Stimulated activated CD4-positive, alpha-beta T cell treated with anti-CD3 and anti-CD28 coated beads, Interleukin-12 subunit alpha, Interleukin-12 subunit beta, amount 100 ng/mL, for 4 hours (primary cell): ENCODE results near the gene CAMP.
"Not testable (repeated sequence)": the region's sequence is repeated elsewhere in the genome, so short reads cannot be mapped to it uniquely, and the experiment has no call there.

ENCODE experiments used
- DNase-seq: peaks from one replicate; pipeline ENCODE4 v3.0.0-alpha.2; 2020

CAMP gene

DNA sequence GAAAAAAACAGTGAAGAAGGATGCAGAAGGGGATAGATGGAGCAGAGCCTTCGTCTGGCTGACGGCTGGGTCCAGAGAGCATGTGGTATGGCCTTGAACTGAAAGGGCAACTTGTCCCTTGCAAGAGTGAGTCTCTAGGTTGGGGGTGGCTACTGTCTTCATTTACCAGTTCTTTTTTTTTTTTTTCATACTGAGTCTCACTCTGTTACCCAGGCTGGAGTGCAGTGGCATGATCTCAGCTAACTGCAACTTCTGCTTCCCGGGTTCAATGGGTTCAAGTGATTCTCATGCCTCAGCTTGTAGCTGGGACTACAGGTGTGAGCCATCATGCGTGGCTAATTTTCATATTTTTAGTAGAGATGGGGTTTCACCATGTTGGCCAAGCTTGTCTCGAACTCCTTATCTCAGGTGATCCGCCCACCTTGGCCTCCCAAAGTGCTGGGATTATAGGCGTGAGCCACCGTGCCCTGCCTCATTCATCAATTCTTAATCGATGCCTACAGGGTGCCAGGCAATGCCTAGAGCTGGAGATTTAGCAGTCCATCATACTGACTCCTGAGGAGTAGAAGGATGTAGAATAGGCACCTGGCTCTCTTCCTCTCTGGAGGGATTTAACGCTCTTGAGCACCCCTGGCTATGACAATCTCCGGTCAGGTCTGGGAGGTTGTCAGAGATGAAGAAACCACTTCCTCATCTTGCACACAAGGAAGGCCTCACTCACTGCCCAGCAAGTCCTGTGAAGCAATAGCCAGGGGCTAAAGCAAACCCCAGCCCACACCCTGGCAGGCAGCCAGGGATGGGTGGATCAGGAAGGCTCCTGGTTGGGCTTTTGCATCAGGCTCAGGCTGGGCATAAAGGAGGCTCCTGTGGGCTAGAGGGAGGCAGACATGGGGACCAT lies at the start of gene CAMP:
Gene CAMP, plus strand, starts transcription at position 880 of the 898 bp plus-strand sequence. Its CDS starts 17 bp downstream, at position 897.
- no peak for DNase-seq

- DNase-seq, result no peak
These were observed 45.2 kb upstream of the CAMP start for GRCh38 chr3:48178072-48178471.

GRCh38 chr3:48180021-48180420 lies 43.3 kb upstream of the CAMP start:
- no peak for DNase-seq

DNA sequence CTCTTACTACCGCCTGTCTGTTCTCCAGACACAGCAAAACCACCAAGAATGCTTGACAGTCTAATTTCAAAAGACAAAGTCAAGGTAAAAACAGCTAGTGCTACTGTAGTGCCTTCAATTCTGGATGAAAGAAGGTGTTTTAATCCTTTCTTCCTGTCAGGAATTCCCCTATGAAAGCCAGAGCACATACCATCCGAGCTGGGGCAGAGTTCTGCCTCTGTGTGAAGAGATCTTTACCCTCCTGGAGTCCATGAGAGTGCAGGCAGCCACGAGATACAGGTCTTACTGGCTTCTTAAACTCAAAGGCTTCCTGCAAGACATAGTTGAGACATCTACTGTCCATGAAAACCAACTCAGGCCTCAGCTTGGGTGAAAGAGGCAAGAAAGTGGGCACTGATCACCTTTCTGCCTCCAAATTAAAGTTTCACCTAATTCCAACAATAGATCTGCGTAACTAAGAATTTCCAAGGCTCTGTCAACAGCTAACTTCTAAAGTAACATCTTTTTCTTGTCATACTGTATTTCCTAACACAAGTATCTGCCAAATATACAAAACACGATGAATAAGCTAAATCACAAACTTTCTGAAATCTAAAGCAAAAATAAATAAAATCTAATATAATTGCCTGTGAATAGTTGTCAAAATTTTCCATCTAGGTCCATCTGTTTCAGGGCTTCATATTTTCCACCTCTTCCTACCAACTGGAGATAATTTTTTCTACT lies 42.6 kb upstream of the CAMP start:
- DNase-seq, result no peak

DNA sequence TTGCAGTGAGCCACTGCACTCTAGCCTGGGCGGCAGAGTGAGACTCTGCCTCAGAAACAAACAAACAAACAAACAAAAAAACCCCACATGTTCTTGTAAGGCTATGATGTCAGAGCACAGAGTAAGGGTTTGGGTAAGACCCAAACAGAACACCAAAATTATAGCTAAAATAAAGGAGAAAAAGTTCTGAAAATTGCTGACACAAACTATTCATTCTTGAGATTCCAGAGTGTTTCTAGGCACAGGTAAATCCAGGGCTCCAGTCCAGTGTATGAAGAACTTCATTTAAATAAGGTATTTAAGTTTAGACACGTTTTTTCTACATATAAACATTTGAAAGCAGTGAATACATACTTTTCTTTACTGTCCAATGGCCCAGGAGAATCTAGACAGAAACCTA lies 39.0 kb upstream of the CAMP start:
- DNase-seq, result no peak

- DNase-seq, result no peak
These were observed 38.2 kb upstream of the CAMP start for GRCh38 chr3:48185129-48185528.

DNA sequence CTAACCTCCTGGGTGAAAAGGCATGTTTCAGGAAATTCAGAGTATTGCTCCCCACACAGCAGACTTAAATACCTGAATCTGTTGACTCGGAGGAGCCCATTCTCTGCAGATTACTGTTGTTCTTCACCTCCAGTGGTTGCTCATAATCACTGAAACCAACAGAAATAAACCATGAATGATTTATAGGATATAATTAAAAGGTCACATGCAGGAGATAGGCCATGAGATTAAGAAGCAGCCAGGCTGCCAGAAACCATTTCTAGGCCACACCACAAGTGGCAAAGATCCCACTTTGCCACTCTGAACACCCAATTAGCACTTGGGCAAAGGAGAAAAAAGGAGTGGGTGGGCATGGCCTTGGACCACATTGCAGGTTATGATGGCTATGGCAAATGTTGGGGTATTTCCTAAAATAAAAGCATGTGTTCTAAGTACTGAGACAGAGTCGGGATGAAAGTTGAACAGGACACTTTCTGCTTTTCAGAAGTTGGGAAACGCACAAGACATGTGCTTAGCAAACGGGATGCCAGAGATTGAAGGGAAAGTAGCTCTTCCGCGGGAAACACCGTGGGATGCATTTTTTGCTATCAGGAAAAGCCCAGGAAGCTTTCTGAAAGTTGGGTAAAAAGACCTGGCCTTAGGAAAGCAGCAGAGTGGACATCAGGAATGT lies 36.5 kb upstream of the CAMP start:
- DNase-seq, result no peak

DNA sequence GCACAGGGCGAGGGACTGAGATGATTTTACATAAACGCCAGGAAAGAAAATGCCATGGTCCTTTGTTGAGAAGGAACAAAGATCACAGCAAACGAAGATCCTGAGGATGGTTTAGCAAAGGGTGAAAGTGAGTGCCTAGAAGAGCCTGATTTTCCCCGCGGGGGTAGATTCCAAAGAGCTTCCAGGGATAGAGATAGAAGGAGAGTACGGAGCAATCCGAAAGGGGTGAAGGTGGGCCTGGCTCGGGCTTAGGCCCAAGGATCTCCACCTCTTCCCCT lies 36.1 kb upstream of the CAMP start:
- DNase-seq, result no peak

DNA sequence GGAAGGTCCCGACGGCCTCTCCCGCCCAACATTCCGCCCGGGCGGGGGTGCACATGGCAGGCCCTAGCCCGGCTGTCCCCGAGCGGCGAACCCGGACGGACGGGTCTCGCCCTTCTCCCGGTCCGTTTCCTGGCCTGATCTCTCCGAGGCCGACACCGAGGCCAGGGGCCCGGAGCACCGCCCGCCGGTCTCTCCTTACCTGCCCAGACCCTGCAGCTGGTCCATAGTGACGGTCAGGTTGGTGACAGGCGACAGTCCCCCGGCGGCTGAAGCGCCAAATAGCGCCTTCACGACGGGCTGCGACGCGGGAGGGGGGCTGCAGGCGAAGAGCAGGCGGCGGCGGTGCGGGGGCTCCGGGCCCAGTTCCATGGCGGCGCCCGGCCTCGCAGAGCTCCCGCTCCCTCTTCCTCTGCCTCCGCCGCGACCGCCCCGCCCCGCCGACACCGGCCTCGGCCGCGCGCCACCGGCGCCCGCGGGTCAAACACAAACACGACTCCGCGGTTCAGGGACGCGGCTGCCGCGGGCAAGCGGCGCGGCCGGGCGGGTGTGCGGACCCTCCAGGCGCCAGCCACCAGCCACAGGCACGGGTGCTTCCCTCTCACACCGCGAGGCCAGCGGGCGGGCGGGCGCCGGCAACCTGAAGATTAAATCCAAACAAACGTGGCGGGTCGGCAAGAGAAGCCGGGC lies 35.6 kb upstream of the CAMP start:
- peak; percentile 33 for DNase-seq

DNA sequence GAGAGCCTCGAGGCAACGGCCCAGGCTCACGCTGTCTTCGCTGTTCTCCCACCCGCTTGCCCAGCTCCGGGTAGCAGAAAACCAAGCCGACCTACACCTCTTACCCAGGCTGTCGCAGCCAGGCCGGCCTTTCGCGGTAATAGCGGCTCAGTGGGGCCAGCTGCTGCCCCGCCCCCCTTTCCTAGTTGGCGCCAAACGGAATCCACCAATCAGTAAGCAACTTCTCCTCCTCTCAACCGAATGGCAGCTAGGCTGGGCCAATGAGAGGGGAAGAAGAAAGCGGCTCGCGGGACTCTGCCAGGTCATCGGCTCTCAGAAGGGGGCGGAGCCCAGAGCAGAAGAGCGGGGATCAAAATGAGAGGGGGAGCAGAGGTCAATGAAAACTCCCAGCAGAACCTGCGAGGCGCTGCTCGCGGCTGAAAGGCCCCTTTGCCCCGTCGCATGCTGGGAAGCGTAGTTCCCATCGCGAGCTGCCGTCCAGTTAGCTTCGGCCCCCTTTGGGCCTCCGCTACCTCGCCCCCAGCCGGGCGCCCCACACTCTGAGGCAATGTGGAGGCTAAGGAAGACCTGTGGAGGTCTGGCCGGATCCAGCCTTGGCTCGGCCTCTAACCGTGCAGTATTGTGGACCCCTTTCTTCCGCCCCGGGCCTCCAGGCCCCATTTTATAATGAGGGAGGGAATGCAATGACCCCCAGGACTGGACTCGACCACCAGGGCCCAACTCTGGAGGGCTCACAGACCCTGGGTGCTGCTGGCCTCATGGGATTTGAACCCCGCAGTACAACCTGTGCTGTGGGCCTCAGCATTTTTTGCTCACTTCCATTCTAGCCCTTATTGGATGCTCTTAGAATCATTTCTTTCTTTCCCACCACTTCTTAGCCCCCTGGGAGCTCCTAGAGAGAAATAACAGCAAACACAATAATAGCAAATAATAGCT lies 34.8 kb upstream of the CAMP start, which contains the start of gene CDC25A:
Gene CDC25A, minus strand, starts transcription at position 152 of the 936 bp plus-strand sequence. CDS start 470 bp downstream, outside the sequence.
- peak; percentile 85 for DNase-seq

DNA sequence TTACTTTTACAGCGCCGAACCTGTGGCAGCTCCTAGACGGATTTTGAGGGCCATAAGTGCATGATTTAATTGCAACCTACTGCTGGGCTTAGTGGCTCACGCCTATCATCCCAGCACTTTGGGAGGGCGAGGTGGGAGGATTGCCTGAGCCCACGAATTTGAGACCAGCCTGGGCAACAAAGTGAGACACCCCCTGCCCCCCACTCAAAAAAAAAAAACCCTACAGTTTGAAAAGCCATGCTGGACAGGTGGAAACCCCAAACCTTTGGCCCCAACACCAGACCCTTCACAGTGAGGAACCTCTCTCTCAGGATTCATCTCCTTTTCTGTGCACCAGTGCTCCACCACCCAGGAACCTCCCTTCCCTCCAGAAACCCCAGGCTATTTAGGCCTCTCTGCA lies 34.0 kb upstream of the CAMP start:
- no peak for DNase-seq

DNA sequence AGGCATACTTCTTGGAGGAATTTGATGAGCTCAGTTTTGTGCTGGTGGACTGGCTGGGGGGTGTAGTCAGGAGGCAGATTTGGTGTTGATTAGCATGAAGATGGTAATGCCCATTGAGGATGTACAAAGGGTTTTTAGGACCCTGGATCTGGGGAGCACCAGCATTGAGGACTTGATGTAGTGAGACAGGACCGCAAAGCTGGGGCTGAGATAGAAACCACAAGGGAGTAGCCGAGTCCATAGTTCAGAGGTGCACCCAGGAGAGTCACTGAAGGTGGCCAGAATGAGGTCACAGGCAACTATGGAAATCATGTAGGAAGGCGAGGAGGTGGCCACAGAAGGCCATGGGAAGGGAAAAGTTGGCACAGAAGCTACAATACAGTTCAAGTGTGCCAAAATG lies 32.4 kb upstream of the CAMP start:
- DNase-seq, result no peak

- DNase-seq, result no peak
These were observed 28.7 kb upstream of the CAMP start for GRCh38 chr3:48194446-48195071.

DNA sequence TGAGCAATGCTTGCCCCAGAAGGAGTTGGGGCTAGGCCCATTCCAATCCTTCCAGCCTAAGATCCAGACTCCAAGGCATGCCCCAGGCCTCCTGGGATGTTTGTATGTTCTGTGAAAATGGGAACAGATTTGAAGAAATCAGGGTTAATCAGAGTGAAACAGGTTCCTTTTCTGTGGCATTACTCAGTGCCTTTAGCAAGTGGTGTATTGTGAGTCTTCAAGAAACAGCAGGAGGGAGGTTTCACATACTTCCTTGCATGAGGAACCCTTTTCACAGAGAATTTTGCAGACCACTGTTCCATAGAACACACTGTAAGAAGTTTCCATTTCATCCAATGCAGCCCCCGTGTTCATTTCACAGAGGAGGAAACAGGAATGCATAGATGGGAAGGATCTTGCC lies 26.7 kb upstream of the CAMP start:
- DNase-seq, result no peak

GRCh38 chr3:48199117-48199516 lies 24.2 kb upstream of the CAMP start:
- no peak for DNase-seq

- DNase-seq, result no peak
These were observed 20.7 kb upstream of the CAMP start for GRCh38 chr3:48202632-48203031.

DNA sequence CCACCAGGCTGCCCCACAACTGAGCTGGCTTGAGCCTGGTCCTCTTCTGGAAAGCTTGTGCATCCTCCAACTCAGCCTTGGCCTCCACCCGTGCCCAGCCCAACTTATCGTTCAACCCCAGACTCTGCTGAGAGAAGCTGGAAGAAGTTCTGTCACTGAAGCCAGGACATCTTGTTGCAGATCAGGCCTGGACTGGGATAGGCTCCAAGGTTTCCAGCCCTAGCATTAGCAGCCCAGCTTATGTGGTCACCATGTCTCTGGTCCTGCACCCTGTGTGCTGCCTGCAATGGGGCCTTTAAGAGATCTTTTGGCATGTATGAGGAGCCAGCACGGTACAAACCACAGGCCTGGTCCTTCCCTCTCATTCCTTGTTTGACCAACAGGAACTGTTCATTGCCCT lies 15.2 kb upstream of the CAMP start:
- DNase-seq, result no peak

GRCh38 chr3:48209445-48209844 lies 13.8 kb upstream of the CAMP start:
- DNase-seq, result no peak

GRCh38 chr3:48210534-48210933 lies 12.8 kb upstream of the CAMP start:
- DNase-seq, result not testable (repeated sequence)

DNA sequence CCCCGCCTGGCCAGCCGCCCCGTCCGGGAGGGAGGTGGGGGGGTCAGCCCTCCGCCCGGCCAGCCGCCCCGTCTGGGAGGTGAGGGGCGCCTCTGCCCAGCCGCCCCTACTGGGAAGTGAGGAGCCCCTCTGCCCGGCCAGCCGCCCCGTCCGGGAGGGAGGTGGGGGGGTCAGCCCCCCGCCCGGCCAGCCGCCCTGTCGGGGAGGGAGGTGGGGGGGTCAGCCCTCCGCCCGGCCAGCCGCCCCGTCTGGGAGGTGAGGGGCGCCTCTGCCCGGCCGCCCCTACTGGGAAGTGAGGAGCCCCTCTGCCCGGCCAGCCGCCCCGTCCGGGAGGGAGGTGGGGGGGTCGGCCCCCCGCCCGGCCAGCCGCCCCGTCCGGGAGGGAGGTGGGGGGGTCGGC lies 11.5 kb upstream of the CAMP start:
- not testable (repeated sequence) for DNase-seq

- no peak for DNase-seq
These were observed 9.1 kb upstream of the CAMP start for GRCh38 chr3:48214225-48214624.

DNA sequence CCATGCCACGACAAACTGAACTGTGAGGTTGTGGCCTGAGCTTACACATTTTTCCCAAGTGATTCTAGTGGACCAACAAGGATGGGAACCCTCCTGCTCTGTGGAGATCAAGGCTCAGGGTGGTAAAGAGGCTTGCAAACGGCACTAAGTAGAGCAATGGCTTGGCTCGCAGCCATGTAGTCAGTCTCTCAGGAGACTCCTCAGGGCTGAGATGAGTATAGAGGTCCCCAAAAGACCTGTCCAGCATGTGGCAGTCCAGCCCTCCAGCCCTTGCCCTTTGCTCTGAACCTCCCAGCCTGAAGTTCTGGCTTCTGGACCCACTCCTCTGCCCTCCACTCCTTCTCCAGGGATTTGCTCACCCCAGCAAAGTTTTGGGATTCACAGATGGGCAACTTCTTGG lies 8.3 kb upstream of the CAMP start:
- DNase-seq, result no peak
